ENCODE data around the gene APIP.

Gene APIP

DNA sequence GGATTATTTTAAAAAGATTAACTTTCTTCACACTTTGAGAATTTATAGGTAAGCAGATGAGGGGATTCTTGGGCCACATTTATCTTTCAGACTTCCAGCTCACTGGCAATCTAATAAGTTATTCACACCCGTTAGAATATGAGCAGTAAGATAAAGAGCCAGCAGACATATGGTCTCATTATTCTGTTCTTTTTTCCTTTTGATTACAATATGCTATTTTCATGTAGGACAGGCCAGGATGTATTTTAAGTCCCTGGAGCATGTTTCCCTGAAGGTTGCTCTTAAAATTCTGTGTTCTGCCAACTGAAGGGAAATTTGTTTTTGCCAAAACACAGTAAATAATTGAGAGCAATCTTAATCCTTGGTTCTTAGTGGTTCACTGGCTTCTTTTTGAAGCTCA is 22.4 kb upstream of the APIP start:
- H3K4me3 ChIP-seq (replicated peaks in 1 of 2; ENCODE audit: low read depth in 2 of 2, low read length in 2 of 2): no peak overlapping the region
- TF ChIP-seq, protein P1, sequence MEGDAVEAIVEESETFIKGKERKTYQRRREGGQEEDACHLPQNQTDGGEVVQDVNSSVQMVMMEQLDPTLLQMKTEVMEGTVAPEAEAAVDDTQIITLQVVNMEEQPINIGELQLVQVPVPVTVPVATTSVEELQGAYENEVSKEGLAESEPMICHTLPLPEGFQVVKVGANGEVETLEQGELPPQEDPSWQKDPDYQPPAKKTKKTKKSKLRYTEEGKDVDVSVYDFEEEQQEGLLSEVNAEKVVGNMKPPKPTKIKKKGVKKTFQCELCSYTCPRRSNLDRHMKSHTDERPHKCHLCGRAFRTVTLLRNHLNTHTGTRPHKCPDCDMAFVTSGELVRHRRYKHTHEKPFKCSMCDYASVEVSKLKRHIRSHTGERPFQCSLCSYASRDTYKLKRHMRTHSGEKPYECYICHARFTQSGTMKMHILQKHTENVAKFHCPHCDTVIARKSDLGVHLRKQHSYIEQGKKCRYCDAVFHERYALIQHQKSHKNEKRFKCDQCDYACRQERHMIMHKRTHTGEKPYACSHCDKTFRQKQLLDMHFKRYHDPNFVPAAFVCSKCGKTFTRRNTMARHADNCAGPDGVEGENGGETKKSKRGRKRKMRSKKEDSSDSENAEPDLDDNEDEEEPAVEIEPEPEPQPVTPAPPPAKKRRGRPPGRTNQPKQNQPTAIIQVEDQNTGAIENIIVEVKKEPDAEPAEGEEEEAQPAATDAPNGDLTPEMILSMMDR (IDR thresholded peaks at IDR 0.05; ENCODE audit: low read depth, low read length): no peak
- DNase-seq (ENCODE audit: low read depth in 2 of 2): no peak

DNA sequence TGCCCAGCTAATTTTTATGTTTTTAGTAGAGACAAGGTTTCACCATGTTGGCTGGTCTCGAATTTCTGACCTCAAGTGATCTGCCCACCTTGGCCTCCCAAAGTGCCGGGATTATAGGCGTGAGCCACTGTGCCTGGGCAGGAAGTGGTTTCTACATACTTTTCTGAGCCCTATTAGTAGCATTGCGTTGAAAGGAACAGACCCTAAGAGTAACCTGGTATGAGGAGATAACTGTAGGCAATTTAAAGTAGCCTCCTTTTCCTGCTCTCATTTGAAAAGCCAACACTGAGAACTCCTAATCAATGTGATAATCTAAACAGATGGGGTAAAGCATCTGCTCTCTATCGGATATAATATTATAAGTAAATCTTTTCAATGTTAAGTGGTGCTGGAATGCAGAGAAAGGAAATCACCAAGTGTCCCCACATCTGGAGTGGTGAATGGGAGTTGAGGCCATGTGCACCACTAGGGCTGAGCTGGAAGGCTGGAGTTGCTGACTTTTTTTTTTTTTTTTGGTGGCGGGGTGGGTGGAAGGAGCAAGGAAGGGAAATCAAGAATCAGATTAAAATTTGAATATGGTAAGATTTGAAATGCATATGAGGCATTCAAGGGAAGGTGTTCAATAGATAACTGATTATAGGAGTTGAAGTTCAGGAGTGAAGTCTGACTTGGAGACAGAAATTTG is 20.9 kb upstream of the APIP start:
- TF ChIP-seq, protein P1 (IDR thresholded peaks at IDR 0.05; ENCODE audit: low read depth, low read length): no peak
- DNase-seq (ENCODE audit: low read depth in 2 of 2): no peak

DNA sequence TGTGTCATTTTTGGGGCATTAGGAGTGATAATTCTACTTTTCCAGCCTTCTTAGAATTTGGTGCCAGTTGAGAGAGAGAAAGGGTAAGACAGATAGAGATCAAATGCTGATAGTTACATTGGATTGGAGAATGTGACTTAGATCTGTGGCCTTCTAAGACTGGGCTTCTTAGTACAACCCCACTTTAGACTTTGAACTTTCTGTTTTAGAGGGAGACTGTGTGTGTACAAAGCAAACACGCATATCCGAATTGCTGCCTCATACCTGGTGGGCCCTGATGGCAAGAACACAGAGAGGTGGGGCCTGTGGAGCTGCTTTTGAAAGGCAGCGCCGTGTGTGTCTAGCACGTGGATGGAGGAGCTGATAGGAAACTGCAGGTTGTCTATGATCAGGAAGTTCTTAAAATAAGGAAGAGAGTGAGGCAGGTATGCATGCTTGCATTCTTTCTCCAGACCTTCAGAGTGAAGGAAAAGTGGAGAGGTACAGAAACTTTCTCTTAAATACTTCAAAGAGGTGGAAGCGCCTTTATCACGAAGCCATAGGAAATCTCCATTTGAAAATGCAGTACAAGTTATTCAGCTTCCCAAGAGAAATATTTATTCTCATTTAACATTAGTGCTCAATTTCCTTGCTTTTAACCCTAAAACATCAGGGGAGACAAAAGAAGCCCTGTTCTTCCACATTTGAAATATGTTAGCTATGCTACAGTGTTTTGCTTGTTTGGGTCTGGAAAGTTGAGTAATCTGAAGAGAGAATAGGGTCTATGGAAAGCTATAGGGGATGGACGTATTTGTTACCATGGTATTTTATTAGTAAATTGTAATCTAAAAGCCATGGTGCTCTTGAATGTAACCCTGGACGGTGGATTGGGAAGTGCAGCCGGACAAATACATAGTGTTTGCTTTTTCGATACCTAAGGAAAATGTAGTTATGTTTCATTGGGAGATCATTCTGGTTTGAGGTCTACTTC is 13.9 kb upstream of the APIP start:
- H3K4me3 ChIP-seq (replicated peaks in 1 of 2; ENCODE audit: low read depth in 2 of 2, low read length in 2 of 2): no peak overlapping the region
- DNase-seq (ENCODE audit: low read depth in 2 of 2): no peak
- TF ChIP-seq, protein P1 (IDR thresholded peaks at IDR 0.05; ENCODE audit: low read depth, low read length): no peak

More for the DNA sequence above, 20.9 kb upstream of the APIP start:
- H3K4me3 ChIP-seq (replicated peaks in 1 of 2; ENCODE audit: low read depth in 2 of 2, low read length in 2 of 2): no peak overlapping the region

DNA sequence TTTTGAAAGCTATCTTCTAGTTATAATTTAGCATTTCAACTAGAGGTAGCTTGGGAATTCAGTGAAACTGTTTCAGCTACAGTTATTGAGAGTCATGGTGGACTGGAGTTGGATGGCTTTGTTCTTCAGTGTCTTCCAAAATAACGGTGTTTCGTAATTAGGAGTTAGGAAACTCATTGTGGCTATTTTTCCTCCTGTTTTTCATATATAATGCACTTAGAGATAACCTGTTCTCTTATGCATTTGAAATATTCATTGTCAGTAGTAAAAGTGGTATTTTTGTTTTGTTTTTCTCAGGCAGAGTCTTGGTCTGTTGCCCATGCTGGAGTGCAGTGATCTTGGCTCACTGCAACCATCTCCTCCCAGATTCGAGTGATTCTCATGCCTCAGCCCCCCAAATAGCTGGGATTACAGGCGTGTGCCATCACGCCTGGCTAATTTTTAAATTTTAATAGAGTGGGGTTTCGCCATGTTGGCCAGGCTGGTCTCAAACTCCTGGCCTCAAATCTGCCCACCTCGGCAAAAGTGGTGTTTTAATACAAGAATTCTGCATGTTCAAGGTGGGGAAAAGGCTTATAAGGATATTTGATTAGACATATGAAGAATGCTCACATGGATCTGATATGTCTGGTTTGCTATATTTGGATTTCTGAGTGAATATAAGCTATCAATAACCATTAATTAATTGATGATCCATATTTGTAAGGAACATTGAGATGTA is 12.9 kb upstream of the APIP start:
- peak; percentile 15 to 37 for DNase-seq (ENCODE audit: low read depth in 2 of 2)
- no peak overlapping the region for H3K4me3 ChIP-seq (replicated peaks in 1 of 2; ENCODE audit: low read depth in 2 of 2, low read length in 2 of 2)
- TF ChIP-seq, protein P1 (IDR thresholded peaks at IDR 0.05; ENCODE audit: low read depth, low read length): no peak

DNA sequence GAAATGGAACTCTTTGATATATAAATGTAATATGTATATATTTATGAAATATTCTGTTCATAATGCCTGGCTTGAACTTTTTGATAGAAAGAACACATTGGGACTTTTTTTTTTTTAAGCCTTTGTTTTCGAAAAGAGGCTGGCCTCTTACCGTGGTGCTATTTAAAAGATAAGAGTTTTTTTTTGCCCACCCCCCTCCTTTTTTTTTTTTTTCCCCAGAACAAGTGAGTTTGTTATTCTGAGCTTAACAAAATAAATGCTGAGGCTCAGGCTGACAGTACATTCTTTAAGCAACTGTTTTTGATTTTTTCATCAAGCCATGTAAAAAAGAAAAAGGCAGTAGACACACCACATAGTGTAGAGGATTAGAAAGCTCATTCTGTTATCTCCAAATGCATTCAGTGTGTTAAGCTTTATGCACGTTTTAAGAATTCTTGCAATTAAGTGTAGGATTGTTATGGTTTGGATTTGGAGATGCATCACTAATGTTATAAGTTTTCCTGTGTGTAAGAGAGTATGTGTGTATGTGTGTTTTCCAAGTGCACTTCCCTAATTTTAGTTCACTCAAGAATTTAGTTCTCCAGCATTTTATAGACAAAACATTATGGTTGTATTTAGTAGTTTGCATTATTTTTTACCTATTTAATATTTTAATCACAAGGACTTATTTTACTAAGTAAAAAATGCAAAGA is 12.2 kb upstream of the APIP start:
- no peak for DNase-seq (ENCODE audit: low read depth in 2 of 2)
- H3K4me3 ChIP-seq (replicated peaks in 1 of 2; ENCODE audit: low read depth in 2 of 2, low read length in 2 of 2): no peak overlapping the region
- TF ChIP-seq, protein P1 (IDR thresholded peaks at IDR 0.05; ENCODE audit: low read depth, low read length): no peak

DNA sequence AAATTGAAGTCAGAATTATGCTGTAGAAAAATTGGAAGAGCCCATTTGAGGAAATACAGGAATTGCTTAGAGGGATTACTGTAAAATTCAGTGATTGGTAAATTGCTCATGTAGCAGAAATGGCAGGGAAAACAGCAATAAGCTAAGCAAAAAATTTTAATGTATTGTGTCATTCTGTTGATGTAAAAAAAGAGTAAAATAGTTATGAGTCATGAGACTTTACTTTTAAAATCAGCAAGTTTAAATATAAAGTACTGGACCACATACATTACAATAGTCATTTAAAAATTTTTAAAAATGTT is 10.6 kb upstream of the APIP start:
- no peak overlapping the region for H3K4me3 ChIP-seq (replicated peaks in 1 of 2; ENCODE audit: low read depth in 2 of 2, low read length in 2 of 2)
- peak in 1 of 2 donors; percentile 69 for DNase-seq (ENCODE audit: low read depth in 2 of 2)
- TF ChIP-seq, protein P1 (IDR thresholded peaks at IDR 0.05; ENCODE audit: low read depth, low read length): no peak
